H1 (cell line): ENCODE measurements around the gene ATP13A2. TPM values are rescaled to one million over a fixed set of nuclear protein-coding genes. Genes with fewer than 3 reads are reported as not detected.

Experiments used
- CTCF ChIA-PET: fragments of 300-600 bp; sonication (Branson Sonifier 250); formaldehyde crosslinking; loops from one replicate; lab custom pipeline; 2021; ENCODE audit not compliant: partially characterized antibody; lab: Charles Lee
- POLR2A ChIA-PET: fragments of 300-600 bp; sonication (Branson Sonifier 250); formaldehyde crosslinking; loops from one replicate; lab custom pipeline; 2021; ENCODE audit warnings: inconsistent platforms; ENCODE audit not compliant: partially characterized antibody; lab: Charles Lee
- DNase-seq, 2 experiments: peaks; one replicate each; pipeline versions ENCODE4 v3.0.0 to v3.0.0-alpha.2; 2010 to 2022; ENCODE audit warnings: low spot score in 2 of 2, low read depth in 1 of 2, mixed read lengths in 1 of 2
- FAIRE-seq: peaks from 2 replicates; lab custom pipeline; 2011; peaks lifted over from hg19 to GRCh38; lab: Jason Lieb, UNC
- H2AFZ ChIP-seq: 2 replicates; pipeline ENCODE4 v1.8.1; 2012; ENCODE audit warnings: low read length, inconsistent platforms
- H2AK5ac ChIP-seq: 2 replicates; pipeline ENCODE4 v1.6.1; 2013; ENCODE audit warnings: low read depth, low read length
- H2BK120ac ChIP-seq: replicated peaks from 2 replicates; pipeline ENCODE3; 2013; ENCODE audit warnings: low read depth, low read length, inconsistent platforms
- H2BK12ac ChIP-seq: 2 replicates; pipeline ENCODE4 v1.6.1; 2013; ENCODE audit warnings: low read depth, low read length
- H2BK15ac ChIP-seq: 2 replicates; pipeline ENCODE4 v1.6.1; 2013; ENCODE audit warnings: low read length
- H2BK20ac ChIP-seq: 2 replicates; pipeline ENCODE4 v1.6.1; 2013; ENCODE audit warnings: low read length
- H2BK5ac ChIP-seq: 2 replicates; pipeline ENCODE4 v1.6.1; 2013; ENCODE audit warnings: low read depth, low read length
- H3K14ac ChIP-seq: 2 replicates; pipeline ENCODE4 v1.6.1; 2013; ENCODE audit warnings: inconsistent platforms; ENCODE audit not compliant: insufficient read length
- H3K18ac ChIP-seq: 2 replicates; pipeline ENCODE4 v1.6.1; 2013; ENCODE audit warnings: low read length; ENCODE audit errors: extremely low read depth
- H3K23ac ChIP-seq: 2 replicates; pipeline ENCODE4 v1.6.1; 2013; ENCODE audit warnings: inconsistent platforms; ENCODE audit not compliant: insufficient read length
- H3K23me2 ChIP-seq: 2 replicates; pipeline ENCODE4 v1.6.1; 2013; ENCODE audit warnings: low read depth, low read length
- H3K27ac ChIP-seq: 2 replicates; pipeline ENCODE4 v1.6.1; 2011; ENCODE audit warnings: low read depth, low read length, inconsistent platforms
- H3K27me3 ChIP-seq, 4 experiments: replicated peaks in 1 of 4; 1 replicate in 1 of 4; 2 replicates in 3 of 4; pipeline versions ENCODE4 v1.6.1 to v1.8.1; 2011 to 2013; ENCODE audit warnings: low read length in 3 of 4, mild to moderate bottlenecking in 3 of 4, inconsistent platforms in 2 of 4, mixed read lengths in 2 of 4, moderate library complexity in 1 of 4; ENCODE audit not compliant: control insufficient read depth in 3 of 4, insufficient read depth in 3 of 4; ENCODE audit errors: extremely low read depth in 1 of 4
- H3K36me3 ChIP-seq, 4 experiments: 2 replicates each; pipeline versions ENCODE4 v1.6.1 to v1.8.1; 2011 to 2013; ENCODE audit warnings: mild to moderate bottlenecking in 4 of 4, low read length in 3 of 4, moderate library complexity in 2 of 4, control low read depth in 1 of 4, inconsistent platforms in 1 of 4; ENCODE audit not compliant: insufficient read depth in 4 of 4, control insufficient read depth in 2 of 4
- H3K4ac ChIP-seq: replicated peaks from 2 replicates; pipeline ENCODE3; 2013; ENCODE audit warnings: low read length, low read depth, mixed read lengths, inconsistent platforms; ENCODE audit not compliant: insufficient read length
- H3K4me1 ChIP-seq, 4 experiments: replicated peaks in 1 of 4; 1 replicate in 1 of 4; 2 replicates in 3 of 4; pipeline versions ENCODE4 v1.6.1 to v1.8.1; 2011 to 2013; ENCODE audit warnings: low read length in 3 of 4, inconsistent platforms in 2 of 4, mixed read lengths in 1 of 4; ENCODE audit not compliant: insufficient read depth in 4 of 4, control insufficient read depth in 3 of 4
- H3K4me2 ChIP-seq, 2 experiments: 2 replicates each; pipeline versions ENCODE4 v1.6.1 to v1.8.1; 2011 to 2013; ENCODE audit warnings: low read depth in 2 of 2, low read length in 2 of 2, control low read depth in 1 of 2, inconsistent platforms in 1 of 2, mild to moderate bottlenecking in 1 of 2; ENCODE audit not compliant: insufficient read depth in 1 of 2
- H3K4me3 ChIP-seq, 4 experiments: fragments of 200-600, 300-600 bp in 1 of 4; sonication (generic), shearing (Covaris generic), sonication (Bioruptor Twin) in 1 of 4; 2 replicates each; pipeline versions ENCODE4 v1.5.1 to v1.8.1; 2011 to 2016; ENCODE audit warnings: low read length in 4 of 4, low read depth in 3 of 4, control low read depth in 2 of 4, inconsistent platforms in 2 of 4, mild to moderate bottlenecking in 2 of 4, mixed read lengths in 1 of 4, moderate library complexity in 1 of 4; ENCODE audit not compliant: insufficient read depth in 2 of 4; ENCODE audit errors: extremely low read depth in 1 of 4
- H3K56ac ChIP-seq: replicated peaks from 2 replicates; pipeline ENCODE3; 2013; ENCODE audit warnings: low read depth, mild to moderate bottlenecking, mixed read lengths, low read length, inconsistent platforms; ENCODE audit not compliant: insufficient read length
- H3K79me1 ChIP-seq: 2 replicates; pipeline ENCODE4 v1.6.1; 2013; ENCODE audit warnings: low read depth, low read length, control low read depth
- H3K79me2 ChIP-seq, 2 experiments: 2 replicates each; pipeline versions ENCODE4 v1.6.1 to v1.8.1; 2012 to 2013; ENCODE audit warnings: low read length in 2 of 2, mild to moderate bottlenecking in 2 of 2, inconsistent platforms in 1 of 2; ENCODE audit not compliant: insufficient read depth in 2 of 2, control insufficient read depth in 1 of 2
- H3K9ac ChIP-seq, 4 experiments: replicated peaks in 1 of 4; 1 replicate in 1 of 4; 2 replicates in 3 of 4; pipeline versions ENCODE4 v1.6.1 to v1.8.1; 2011 to 2013; ENCODE audit warnings: low read depth in 3 of 4, low read length in 3 of 4, control low read depth in 2 of 4, mild to moderate bottlenecking in 2 of 4, moderate library complexity in 2 of 4, inconsistent platforms in 1 of 4; ENCODE audit errors: extremely low read depth in 1 of 4
- H3K9me3 ChIP-seq, 2 experiments: 2 replicates each; pipeline versions ENCODE4 v1.6.1 to v1.8.1; 2012 to 2013; ENCODE audit warnings: mild to moderate bottlenecking in 2 of 2, moderate library complexity in 2 of 2, control low read depth in 1 of 2, inconsistent platforms in 1 of 2, low read depth in 1 of 2, low read length in 1 of 2, mixed read lengths in 1 of 2; ENCODE audit not compliant: insufficient read depth in 2 of 2
- H4K20me1 ChIP-seq, 2 experiments: replicated peaks in 1 of 2; 2 replicates each; pipeline versions ENCODE3 to v1.8.1; 2011 to 2013; ENCODE audit warnings: inconsistent platforms in 2 of 2, low read length in 2 of 2, mild to moderate bottlenecking in 1 of 2; ENCODE audit not compliant: insufficient read depth in 2 of 2, control insufficient read depth in 1 of 2
- H4K5ac ChIP-seq: 2 replicates; pipeline ENCODE4 v1.6.1; 2013; ENCODE audit warnings: low read length, low read depth, mixed read lengths, inconsistent platforms; ENCODE audit not compliant: insufficient read length
- H4K8ac ChIP-seq: 2 replicates; pipeline ENCODE4 v1.8.0; 2013; ENCODE audit warnings: mild to moderate bottlenecking, moderate library complexity, low read length, inconsistent platforms; ENCODE audit not compliant: insufficient read depth; ENCODE audit errors: extremely low read depth
- H4K91ac ChIP-seq: replicated peaks from 2 replicates; pipeline ENCODE3; 2013; ENCODE audit warnings: low read length, mixed read lengths, inconsistent platforms; ENCODE audit not compliant: insufficient read length
- ASH2L ChIP-seq: fragments of 200-600, 300-600 bp; sonication (generic); IDR thresholded peaks from one replicate; pipeline ENCODE4 v1.7.1; 2017; ENCODE audit warnings: low read length
- ATF2 ChIP-seq: IDR thresholded peaks from 2 replicates; pipeline ENCODE4 v1.6.1; 2012; ENCODE audit warnings: low read length, inconsistent platforms
- BACH1 ChIP-seq: IDR thresholded peaks from 2 replicates; pipeline ENCODE4 v1.6.1; 2012; ENCODE audit warnings: low read length, improper control_type of control experiment
- BCL11A ChIP-seq, 2 experiments: IDR thresholded peaks; one replicate each; pipeline ENCODE4 v1.6.1; 2011; ENCODE audit warnings: low read depth in 2 of 2, low read length in 2 of 2, mild to moderate bottlenecking in 2 of 2
- CREB1 ChIP-seq: IDR thresholded peaks from 2 replicates; pipeline ENCODE4 v1.6.1; 2012; ENCODE audit warnings: inconsistent platforms
- E2F6 ChIP-seq: IDR thresholded peaks from 2 replicates; pipeline ENCODE4 v1.6.1; 2012; ENCODE audit warnings: inconsistent platforms
- EP300 ChIP-seq, 2 experiments: IDR thresholded peaks; 1 replicate in 1 of 2; 2 replicates in 1 of 2; pipeline ENCODE4 v1.6.1; 2011 to 2012; ENCODE audit warnings: low read depth in 2 of 2, low read length in 2 of 2, mild to moderate bottlenecking in 2 of 2, borderline replicate concordance in 1 of 2, inconsistent platforms in 1 of 2, moderate library complexity in 1 of 2
- HDAC2 ChIP-seq, 2 experiments: fragments of 300-600 bp in 1 of 2; sonication (generic) in 1 of 2; IDR thresholded peaks; 2 replicates each; pipeline ENCODE4 v1.6.1; 2011 to 2012; ENCODE audit warnings: low read depth in 2 of 2, low read length in 2 of 2, mild to moderate bottlenecking in 2 of 2, moderate library complexity in 2 of 2, borderline replicate concordance in 1 of 2, inconsistent platforms in 1 of 2
- JUN ChIP-seq: IDR thresholded peaks from 2 replicates; pipeline ENCODE4 v1.6.1; 2011; ENCODE audit warnings: low read depth, mild to moderate bottlenecking, improper control_type of control experiment, low read length
- NANOG ChIP-seq: IDR thresholded peaks from 2 replicates; pipeline ENCODE4 v1.6.1; 2011; ENCODE audit warnings: low read length, low read depth, mild to moderate bottlenecking, inconsistent platforms; ENCODE audit not compliant: insufficient read depth, poor library complexity, severe bottlenecking
- SUZ12 ChIP-seq: fragments of 200-600 bp; sonication (generic); IDR thresholded peaks from 2 replicates; pipeline ENCODE4 v1.6.1; 2012; ENCODE audit warnings: mild to moderate bottlenecking, inconsistent platforms, low read length, moderate library complexity, mixed read lengths
- WGBS, 2 experiments: shearing (Covaris generic) in 1 of 2; methylation state at CpG; one replicate each; pipeline versions ENCODE4 v1.1.6 to v1.1.7; 2013 to 2015; ENCODE audit warnings: low lambda C conversion rate in 2 of 2, mixed read lengths in 2 of 2, inconsistent platforms in 1 of 2, low coverage in 1 of 2, missing lambda C conversion rate in 1 of 2; ENCODE audit not compliant: insufficient replicate concordance in 2 of 2, insufficient coverage in 1 of 2, insufficient read length in 1 of 2; ENCODE audit errors: extremely low coverage in 1 of 2, missing lambda C conversion rate in 1 of 2; 5-methylcytosine and 5-hydroxymethylcytosine counted together
- polyA plus RNA-seq, 7 experiments: library from polyadenylated mRNA; depleted of rRNA in 3 of 7; stranded (reverse) in 5 of 7; unstranded in 2 of 7; fragments of >200 nt in 5 of 7; fragments of 200-250 nt in 2 of 7; gene quantifications; 1 replicate in 5 of 7; 2 replicates in 1 of 7; 4 replicates in 1 of 7; pipeline versions ENCODE4 v1.2.1 to v1.2.3, GENCODE V29; 2011 to 2013; ENCODE audit warnings: missing spikeins in 2 of 7, mixed read lengths in 2 of 7
- total RNA-seq: library from RNA; stranded (reverse); fragmentation: NEBNext Ultra II Directional; extraction: Animal tissue kit (Norgen Biotek cat#: 25700); gene quantifications from 2 replicates; pipeline ENCODE4 v1.2.1, GENCODE V29; 2021

The ATP13A2 gene
- total and polyA plus RNA-seq, 2 of the 8 experiments (the other 6 are each of a cell fraction or from before 2014, with no cell fraction given) = 82.1 to 83.6 TPM

DNA sequence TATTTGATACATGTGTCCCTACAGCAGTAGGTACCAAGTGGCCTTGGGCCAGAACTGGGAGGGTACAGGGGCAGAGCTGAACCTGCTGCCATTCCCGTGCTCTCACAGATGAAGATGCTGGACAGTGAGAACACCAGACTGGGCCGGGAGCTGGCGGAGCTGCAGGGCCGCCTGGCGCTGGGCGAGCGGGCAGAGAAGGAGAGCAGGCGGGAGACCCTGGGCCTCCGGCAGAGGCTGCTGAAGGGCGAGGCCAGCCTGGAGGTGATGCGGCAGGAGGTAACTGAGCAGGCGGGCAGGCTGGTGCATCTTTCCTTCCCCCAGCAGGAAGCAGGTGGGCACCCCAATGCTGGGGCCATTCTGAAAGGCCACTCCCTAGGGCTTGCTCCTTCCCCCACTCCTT is 53.3 kb downstream of the ATP13A2 start:
- Histone ChIP-seq H3K4me2 (no peak overlapping the region), H3K23ac (no peak overlapping the region), H4K91ac (no peak overlapping the region), H4K20me1 (peaks cover 0 to 5% of the 10 kb centered on the region in 2 experiments), H3K4me3 (no peak overlapping the region), H3K36me3 (peaks cover 4 to 31% (median 19%) of the 10 kb centered on the region in 4 experiments; a peak in 7 of 8 replicates), H3K27me3 (no peaks in the 10 kb centered on the region), H3K9me3 (no peaks in the 10 kb centered on the region), H2BK5ac (no peak overlapping the region), H2AFZ (no peak overlapping the region), H3K9ac (no peak overlapping the region), H3K14ac (no peak overlapping the region), H4K5ac (no peak overlapping the region), H2BK120ac (no peak overlapping the region), H3K4me1 (no peaks in the 10 kb centered on the region), H3K56ac (no peak overlapping the region), H3K18ac (no peak overlapping the region), H2AK5ac (no peak overlapping the region), H3K79me2 (no peaks in the 10 kb centered on the region), H3K27ac (no peak overlapping the region), H3K79me1 (no peaks in the 10 kb centered on the region), H4K8ac (no peak overlapping the region), H3K4ac (no peak overlapping the region), H3K23me2 (no peaks in the 10 kb centered on the region), H2BK20ac (no peak overlapping the region), H2BK15ac (no peak overlapping the region), H2BK12ac (no peak overlapping the region)
- DNase-seq = no peak
- ChIA-PET CTCF (interaction anchor here (1.4 to 11.0 kb wide), 4 partner anchors 9 to 88 kb away, joined by 3 to 155 read pairs (median 58); no protein-coding TSS in a partner anchor), POLR2A (no interaction called here)
- 94% methylated on average over 12 of the region's 12 CpGs; no CpG with 5 or more reads in 1 of the 2 experiments for WGBS, 2 experiments
- FAIRE-seq = no peak
- no peak for TF ChIP-seq SUZ12
- TF ChIP-seq EP300 (IDR thresholded peaks at IDR 0.05; ENCODE audit: borderline replicate concordance in 1 of 2, low read depth in 2 of 2, low read length in 2 of 2) = no peak
- TF ChIP-seq BCL11A (IDR thresholded peaks at IDR 0.05; ENCODE audit: low read depth in 2 of 2, low read length in 2 of 2) = no peak
- no peak for TF ChIP-seq BACH1
- no peak for TF ChIP-seq E2F6
- no peak for TF ChIP-seq JUN
- TF ChIP-seq ATF2 = no peak
- no peak for TF ChIP-seq CREB1
- no peak for TF ChIP-seq HDAC2 (IDR thresholded peaks at IDR 0.05; ENCODE audit: borderline replicate concordance in 1 of 2, low read depth in 2 of 2, low read length in 2 of 2)
- TF ChIP-seq NANOG = no peak
- no peak for TF ChIP-seq ASH2L
